GM18511 (cell line): Measurements from ENCODE around the gene CYB5R4.
"Not testable (repeated sequence)": the region's sequence is repeated elsewhere in the genome, so short reads cannot be mapped to it uniquely, and the experiment has no call there.

ENCODE experiments used
- ATAC-seq: cut with Tn5 transposase; IDR thresholded peaks from one replicate; pipeline ENCODE4 v1.9.1; 2021; ENCODE audit warnings: mild to moderate bottlenecking, moderate library complexity; ENCODE audit not compliant: unreplicated experiment

Gene CYB5R4

DNA sequence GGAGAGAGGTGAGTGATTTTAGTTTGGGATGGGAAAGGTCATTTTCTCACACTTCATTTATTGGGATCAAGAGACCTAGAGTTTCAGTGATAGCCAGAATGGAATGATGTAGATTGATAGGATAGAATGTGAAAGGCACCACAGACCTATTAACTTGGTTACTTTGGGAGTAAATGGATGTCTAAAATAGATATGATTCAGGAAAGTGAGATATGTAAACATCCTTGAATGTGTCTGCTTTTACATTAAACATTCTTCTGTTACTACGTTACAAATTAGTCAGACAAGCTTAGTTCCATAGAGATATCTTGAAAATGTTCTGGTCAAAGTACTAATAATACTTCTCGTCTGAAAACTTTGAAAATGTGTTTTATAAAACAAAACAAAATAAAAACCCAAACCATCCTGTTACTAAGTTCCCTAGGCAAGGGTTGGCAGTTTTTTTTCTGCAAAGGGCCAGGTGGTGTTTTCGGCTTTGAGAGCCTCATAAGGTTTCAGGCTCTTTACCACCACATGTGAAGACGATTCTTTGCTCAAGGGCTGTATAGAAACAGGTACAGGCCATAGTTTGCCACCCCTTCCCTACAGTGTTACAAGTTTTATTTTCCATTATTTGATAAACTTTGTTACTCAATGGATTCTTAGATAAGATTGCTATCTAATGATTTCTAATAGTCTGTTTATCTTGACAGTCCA lies 3.4 kb downstream of the CYB5R4 start:
- no peak for ATAC-seq

GRCh38 chr6:83867043-83867442 lies 7.6 kb downstream of the CYB5R4 start:
- ATAC-seq: no peak

DNA sequence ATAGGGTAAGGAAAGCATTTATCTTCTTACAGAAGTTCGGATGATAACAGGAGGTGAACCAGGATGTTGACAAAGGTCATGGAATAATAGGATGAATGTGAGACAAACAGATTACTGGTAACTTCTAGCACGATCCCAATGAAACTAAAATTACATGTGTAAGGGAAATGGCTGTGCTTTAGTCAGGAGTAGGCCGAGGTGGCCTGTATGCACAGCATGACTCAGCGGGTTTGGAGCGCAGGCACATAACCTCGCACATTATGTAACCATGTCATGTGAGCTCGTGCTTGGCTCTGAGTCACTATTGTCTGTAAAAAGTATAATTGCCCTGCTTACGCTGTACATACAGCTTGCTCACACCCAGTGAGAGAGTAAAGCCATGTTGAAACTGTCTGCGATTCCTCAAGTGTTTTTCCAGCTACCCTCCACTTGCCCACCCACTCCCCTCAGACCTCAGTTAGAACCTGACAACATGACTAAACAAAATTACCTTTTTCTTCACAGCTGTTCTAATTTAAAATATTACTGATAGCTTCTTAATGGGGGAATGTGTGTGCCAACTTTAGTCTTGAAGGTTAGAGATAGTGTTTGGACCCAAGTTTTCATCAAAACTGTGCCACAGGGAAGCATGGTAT lies 8.2 kb downstream of the CYB5R4 start:
- ATAC-seq: no peak

GRCh38 chr6:83868639-83869038 lies 9.2 kb downstream of the CYB5R4 start:
- ATAC-seq: no peak

GRCh38 chr6:83870649-83871048 lies 11.2 kb downstream of the CYB5R4 start:
- no peak for ATAC-seq

DNA sequence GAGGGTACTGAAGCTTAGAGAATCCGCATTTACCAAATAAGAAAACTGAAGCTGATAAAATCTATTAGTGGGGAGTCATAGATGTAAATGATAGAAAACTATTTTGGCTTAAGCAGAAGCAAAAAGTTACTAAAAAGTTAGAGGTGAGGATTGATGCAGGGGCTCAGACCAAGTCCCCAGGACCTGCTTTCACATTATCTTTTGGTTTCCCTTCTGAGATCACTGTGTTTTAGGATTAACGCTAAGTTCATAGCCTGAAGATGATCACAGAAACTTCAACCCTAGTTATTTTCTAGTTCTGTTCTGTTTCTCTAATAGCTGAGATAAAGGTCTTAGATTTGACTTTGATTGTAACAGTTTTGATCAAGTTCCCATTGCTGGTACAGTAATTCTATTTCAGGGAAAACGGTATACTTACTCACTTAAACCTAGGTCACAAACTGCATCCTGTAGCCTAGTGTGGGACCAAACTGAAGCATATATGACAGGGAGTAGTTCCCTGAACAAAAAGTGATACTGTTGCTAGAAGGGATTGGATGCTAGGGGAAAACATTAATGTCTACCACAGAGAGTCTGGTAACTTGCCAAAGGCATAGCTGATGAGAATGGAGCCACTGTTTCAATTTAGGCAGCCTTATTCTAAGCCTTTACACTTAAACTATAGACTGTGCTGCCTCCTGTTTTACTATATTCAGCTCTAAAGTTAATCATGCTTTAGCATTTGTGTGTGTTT lies 13.1 kb downstream of the CYB5R4 start:
- peak; percentile 47 for ATAC-seq

DNA sequence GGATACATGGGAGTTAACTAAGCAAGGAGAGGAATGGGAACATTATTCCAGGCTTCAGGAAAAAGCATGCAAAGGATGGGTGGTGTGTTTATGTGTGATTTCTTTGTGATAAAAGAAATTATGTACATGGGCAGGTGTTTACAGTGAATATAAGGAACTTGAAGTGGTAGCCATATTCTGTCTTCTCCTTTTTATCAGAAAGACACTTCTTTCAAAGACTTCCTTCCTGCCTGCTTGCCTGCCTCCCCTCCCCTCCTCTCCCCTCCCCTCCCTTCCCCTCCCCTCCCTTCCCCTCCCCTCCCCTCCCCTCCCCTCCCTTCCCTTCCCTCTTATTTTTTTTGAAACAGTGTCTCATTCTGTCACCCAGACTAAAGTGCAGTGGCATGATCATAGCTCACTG lies 14.4 kb downstream of the CYB5R4 start:
- ATAC-seq: no peak

- ATAC-seq: no peak
Measured at GRCh38 chr6:83875843-83876242, 16.4 kb downstream of the CYB5R4 start.

GRCh38 chr6:83878902-83879644 lies 19.6 kb downstream of the CYB5R4 start:
- no peak for ATAC-seq

- no peak for ATAC-seq
Measured at GRCh38 chr6:83879746-83880145, 20.3 kb downstream of the CYB5R4 start.

- no peak for ATAC-seq
Measured at GRCh38 chr6:83883240-83883639, 23.8 kb downstream of the CYB5R4 start.

DNA sequence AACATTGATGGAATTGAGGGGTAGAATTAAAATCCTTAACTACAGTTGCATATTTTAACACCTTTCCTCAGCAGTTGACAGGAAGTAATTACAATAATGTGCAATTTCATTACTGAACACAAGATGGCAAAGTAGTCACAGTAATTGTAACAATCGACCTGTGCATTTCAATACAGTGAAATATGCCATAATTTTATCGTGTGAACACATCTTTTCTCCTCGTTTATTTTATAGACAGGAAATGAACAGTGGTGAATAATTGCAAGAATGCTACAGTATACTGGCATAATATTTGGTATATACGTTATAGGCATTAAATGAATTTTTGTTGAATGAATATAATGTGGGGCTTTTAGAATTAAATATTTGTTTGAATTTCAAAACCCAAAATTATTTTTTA lies 25.0 kb downstream of the CYB5R4 start:
- ATAC-seq: peak; percentile 85

DNA sequence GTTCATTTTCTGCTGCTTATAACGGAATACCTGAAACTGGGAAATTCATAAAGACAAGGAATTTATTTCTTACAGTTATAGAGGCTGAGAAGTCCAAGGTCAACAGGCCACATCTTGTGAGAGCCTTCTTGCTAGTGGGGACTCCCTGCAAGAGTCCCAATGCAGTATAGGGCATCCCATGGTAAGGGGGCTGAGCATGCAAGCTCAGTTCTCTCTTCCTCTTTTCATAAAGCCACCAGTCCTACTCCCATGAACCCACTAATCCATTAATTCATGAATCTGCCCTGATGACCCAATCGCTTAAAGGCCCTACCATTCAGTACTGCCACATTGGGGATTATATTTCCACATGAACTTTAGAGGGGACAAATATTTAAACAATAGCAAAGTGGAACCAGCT lies 26.5 kb downstream of the CYB5R4 start:
- ATAC-seq: no peak

- no peak for ATAC-seq
Measured at GRCh38 chr6:83889621-83890020, 30.1 kb downstream of the CYB5R4 start.

DNA sequence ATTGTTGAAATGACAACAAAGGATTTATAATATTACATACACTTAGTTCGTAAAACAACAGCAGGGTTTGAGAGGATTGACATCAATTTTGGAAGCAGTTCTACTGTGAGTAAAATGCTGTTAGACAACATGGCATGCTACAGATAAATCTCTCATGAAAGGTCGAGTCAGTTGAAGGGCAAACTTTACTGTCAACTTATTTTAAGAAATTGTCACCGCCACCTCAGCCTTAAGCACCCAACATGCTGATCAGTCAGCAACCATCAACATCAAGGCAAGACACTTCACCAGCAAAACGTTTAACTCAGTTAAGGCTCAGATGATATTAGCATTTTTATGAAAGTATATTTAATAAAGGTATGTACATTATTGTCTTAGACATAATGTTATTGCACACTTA lies 31.0 kb downstream of the CYB5R4 start:
- ATAC-seq: no peak

GRCh38 chr6:83891586-83891985 lies 32.1 kb downstream of the CYB5R4 start:
- ATAC-seq: no peak

DNA sequence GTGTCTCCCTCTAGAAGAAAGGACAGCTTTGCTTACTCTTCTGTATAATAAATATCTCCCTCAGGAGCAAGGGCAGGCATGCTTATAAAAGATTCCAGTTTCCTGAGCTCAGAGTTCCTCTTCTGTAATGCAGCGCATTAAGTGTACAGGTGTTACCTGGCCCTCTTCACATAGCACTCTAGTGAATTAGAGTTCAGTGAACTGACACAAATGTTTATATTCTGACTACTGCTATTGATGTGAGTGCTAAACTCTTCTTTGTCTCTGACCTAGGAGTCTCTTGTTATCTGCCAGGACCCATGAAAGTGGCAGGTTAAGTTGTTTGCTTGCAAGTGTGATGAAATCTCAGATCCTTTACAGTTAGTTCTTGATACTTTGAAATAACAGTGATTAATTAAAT lies 33.5 kb downstream of the CYB5R4 start:
- no peak for ATAC-seq

GRCh38 chr6:83897094-83897493 lies 37.6 kb downstream of the CYB5R4 start:
- ATAC-seq: not testable (repeated sequence)

- ATAC-seq: no peak
Measured at GRCh38 chr6:83901624-83902023, 42.1 kb downstream of the CYB5R4 start.

DNA sequence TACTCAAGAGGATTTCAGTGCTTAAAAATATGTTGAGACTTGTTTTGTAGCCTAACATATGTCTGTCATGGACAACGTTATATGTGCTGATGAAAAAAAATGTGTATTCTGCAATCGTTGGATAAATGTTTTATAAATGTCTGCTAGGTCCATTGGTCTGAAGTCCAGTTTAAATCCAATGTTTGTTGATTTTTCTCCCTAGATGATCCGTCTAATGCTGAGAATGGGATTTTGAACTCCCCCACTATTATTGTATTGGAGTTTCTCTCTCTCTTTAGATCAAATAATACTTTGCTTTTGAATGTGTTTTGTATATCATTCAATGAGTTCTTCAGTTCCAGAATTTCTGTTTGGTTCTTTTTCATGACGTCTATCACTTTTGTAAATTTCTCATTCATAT lies 44.9 kb downstream of the CYB5R4 start:
- ATAC-seq: no peak

DNA sequence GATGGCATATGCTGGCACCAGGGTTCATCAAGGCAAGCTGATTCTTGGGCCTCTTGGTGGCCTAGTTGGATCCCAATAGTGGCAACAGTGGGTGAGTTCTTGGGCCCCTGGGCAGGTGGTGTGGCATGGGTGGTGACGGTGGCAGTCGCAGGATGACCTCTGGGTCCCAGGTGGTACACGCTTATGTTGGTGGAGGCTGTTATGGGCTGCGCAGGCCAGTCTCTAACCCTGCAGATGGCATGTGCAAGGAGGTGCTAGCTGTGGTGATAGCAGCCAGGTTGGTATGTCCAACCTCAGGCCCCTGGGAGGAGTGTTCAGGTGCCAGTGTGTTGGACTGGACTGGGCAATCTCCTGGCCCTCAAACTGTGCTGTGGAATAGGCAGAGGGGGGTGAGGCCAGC lies 46.2 kb downstream of the CYB5R4 start:
- ATAC-seq: no peak
